Caco-2 (cell line): ENCODE results near the gene PAN2. TPM values are rescaled to one million over a fixed set of nuclear protein-coding genes. Genes with fewer than 3 reads are reported as not detected.

ENCODE experiments used
- BruUV-seq: library from RNA; stranded (reverse); fragments of 400-500 nt; replicated peaks from 2 replicates; lab custom pipeline; 2021; lab: Mats Ljungman, UMichigan
- CTCF ChIA-PET: fragments of 300-600 bp; sonication (Branson Sonifier 250); formaldehyde crosslinking; loops from one replicate; lab custom pipeline; 2022; ENCODE audit warnings: antibody characterized with exemption; lab: Charles Lee
- POLR2A ChIA-PET: fragments of 300-600 bp; sonication (Branson Sonifier 250); formaldehyde crosslinking; loops from one replicate; lab custom pipeline; 2022; ENCODE audit warnings: antibody characterized with exemption; lab: Charles Lee
- DNase-seq, 2 experiments: peaks; one replicate each; pipeline versions ENCODE4 v3.0.0 to v3.0.0-alpha.2; 2020 to 2022
- H3K27me3 ChIP-seq: replicated peaks from 2 replicates; pipeline ENCODE4 v1.6.0; 2011; ENCODE audit warnings: low read length; ENCODE audit not compliant: control insufficient read depth, insufficient read depth
- H3K36me3 ChIP-seq: 2 replicates; pipeline ENCODE4 v1.5.1; 2011; ENCODE audit warnings: low read length; ENCODE audit not compliant: control insufficient read depth, insufficient read depth
- H3K4me1 ChIP-seq: fragments of 250-450 bp; sonication (Bioruptor Pico); 2 replicates; pipeline ENCODE4 v1.5.1; 2020; ENCODE audit warnings: mild to moderate bottlenecking
- H3K4me3 ChIP-seq: 2 replicates; pipeline ENCODE4 v1.5.1; 2011; ENCODE audit warnings: low read depth, mild to moderate bottlenecking, control low read depth, low read length
- H3K9me3 ChIP-seq: fragments of 250-450 bp; sonication (Bioruptor Pico); 2 replicates; pipeline ENCODE4 v1.5.1; 2020; ENCODE audit warnings: mild to moderate bottlenecking, moderate library complexity
- H3K27ac Mint-ChIP-seq: one replicate; pipeline ENCODE4 v1.8.0; 2022; ENCODE audit warnings: mixed read lengths; ENCODE audit not compliant: unreplicated experiment
- H3K27me3 Mint-ChIP-seq: one replicate; pipeline ENCODE4 v1.8.0; 2022; ENCODE audit warnings: mixed read lengths; ENCODE audit not compliant: insufficient read depth, unreplicated experiment
- H3K36me3 Mint-ChIP-seq: one replicate; pipeline ENCODE4 v1.8.0; 2022; ENCODE audit warnings: mild to moderate bottlenecking, mixed read lengths; ENCODE audit not compliant: insufficient read depth, unreplicated experiment
- H3K4me1 Mint-ChIP-seq: one replicate; pipeline ENCODE4 v1.8.0; 2022; ENCODE audit warnings: low read depth, mixed read lengths; ENCODE audit not compliant: unreplicated experiment
- H3K4me3 Mint-ChIP-seq: one replicate; pipeline ENCODE4 v1.8.0; 2022; ENCODE audit warnings: mild to moderate bottlenecking, moderate library complexity, mixed read lengths; ENCODE audit not compliant: unreplicated experiment
- H3K9me3 Mint-ChIP-seq: one replicate; pipeline ENCODE4 v1.8.0; 2022; ENCODE audit warnings: mixed read lengths; ENCODE audit not compliant: unreplicated experiment
- intact Hi-C: fragments of 100-400 bp; cut with micrococcal nuclease; formaldehyde crosslinking; loops from one replicate; pipeline ENCODE4 v1.10.0; 2022; ENCODE audit not compliant: unreplicated experiment
- total RNA-seq: library from RNA; stranded (reverse); gene quantifications from 2 replicates; pipeline ENCODE4 v1.2.3, GENCODE V29; 2022
- TF ChIP-seq, protein P1 (sequence below), 2 experiments: fragments of 200-600 bp in 1 of 2; IDR thresholded peaks; 1 replicate in 1 of 2; 2 replicates in 1 of 2; pipeline versions ENCODE4 v1.5.1 to v1.8.0; 2011 to 2022; ENCODE audit warnings: antibody characterized with exemption in 1 of 2, control low read depth in 1 of 2, inconsistent platforms in 1 of 2, low read depth in 1 of 2, low read length in 1 of 2, mild to moderate bottlenecking in 1 of 2, moderate library complexity in 1 of 2; ENCODE audit not compliant: insufficient read depth in 1 of 2, severe bottlenecking in 1 of 2, unreplicated experiment in 1 of 2

Gene PAN2
- total RNA-seq, 1 experiment from 2014 or later, result 30.0 TPM

DNA sequence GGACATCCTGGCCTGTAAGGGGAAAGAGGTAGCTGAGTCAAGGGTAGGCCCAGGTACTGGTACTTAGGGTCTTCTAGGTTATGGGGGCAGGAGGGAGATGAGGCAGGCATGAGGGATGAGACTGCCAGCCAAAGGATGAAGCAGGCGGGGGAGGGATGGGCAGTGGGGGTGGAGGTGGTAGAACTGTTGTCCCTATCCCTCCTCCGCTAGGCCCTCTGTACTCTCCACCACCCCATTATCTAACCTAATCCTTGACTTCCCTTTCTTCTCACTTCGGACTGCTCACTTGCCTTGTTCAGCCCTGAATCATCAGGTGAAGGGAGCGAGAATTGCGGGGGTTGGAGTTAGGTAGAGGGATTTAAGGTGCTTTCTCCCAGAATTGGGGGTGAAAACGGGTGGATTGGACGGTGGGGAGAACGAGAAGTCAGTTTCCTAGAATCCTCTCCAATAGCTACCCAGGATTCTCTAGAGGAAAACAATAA is 562 bp downstream of the PAN2 start:
- intact Hi-C loops, result loop anchor here (1.0 to 5.0 kb wide), 2 partner anchors 17 to 114 kb away; partner anchors contain the start of gene TIMELESS
- DNase-seq, result no peak
- Histone ChIP-seq H3K4me3 (peak overlapping the region; percentile 63), H3K36me3 (no peaks in the 10 kb centered on the region), H3K27me3 (no peaks in the 10 kb centered on the region), H3K9me3 (no peaks in the 10 kb centered on the region), H3K4me1 (peaks cover 23% of the 10 kb centered on the region)
- Mint-ChIP-seq H3K4me1 (peaks cover 8% of the 10 kb centered on the region), H3K36me3 (peaks cover 13% of the 10 kb centered on the region), H3K27ac (peak overlapping the region; percentile 99), H3K4me3 (peak overlapping the region; percentile 98), H3K9me3 (no peaks in the 10 kb centered on the region), H3K27me3 (no peaks in the 10 kb centered on the region)
- CTCF ChIA-PET, result interaction anchor here (0.5 to 1.2 kb wide), 4 partner anchors 17 to 165 kb away, joined by 3 to 6 read pairs (median 4); partner anchors contain the start of genes CNPY2 and STAT2
- POLR2A ChIA-PET, result interaction anchor here (0.5 to 1.3 kb wide), 4 partner anchors 20 to 131 kb away, joined by 3 to 9 read pairs (median 3); partner anchors contain the start of genes STAT2 and TIMELESS
- TF ChIP-seq, protein P1, sequence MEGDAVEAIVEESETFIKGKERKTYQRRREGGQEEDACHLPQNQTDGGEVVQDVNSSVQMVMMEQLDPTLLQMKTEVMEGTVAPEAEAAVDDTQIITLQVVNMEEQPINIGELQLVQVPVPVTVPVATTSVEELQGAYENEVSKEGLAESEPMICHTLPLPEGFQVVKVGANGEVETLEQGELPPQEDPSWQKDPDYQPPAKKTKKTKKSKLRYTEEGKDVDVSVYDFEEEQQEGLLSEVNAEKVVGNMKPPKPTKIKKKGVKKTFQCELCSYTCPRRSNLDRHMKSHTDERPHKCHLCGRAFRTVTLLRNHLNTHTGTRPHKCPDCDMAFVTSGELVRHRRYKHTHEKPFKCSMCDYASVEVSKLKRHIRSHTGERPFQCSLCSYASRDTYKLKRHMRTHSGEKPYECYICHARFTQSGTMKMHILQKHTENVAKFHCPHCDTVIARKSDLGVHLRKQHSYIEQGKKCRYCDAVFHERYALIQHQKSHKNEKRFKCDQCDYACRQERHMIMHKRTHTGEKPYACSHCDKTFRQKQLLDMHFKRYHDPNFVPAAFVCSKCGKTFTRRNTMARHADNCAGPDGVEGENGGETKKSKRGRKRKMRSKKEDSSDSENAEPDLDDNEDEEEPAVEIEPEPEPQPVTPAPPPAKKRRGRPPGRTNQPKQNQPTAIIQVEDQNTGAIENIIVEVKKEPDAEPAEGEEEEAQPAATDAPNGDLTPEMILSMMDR (IDR thresholded peaks at IDR 0.05; ENCODE audit: insufficient read depth in 1 of 2, low read depth in 1 of 2, low read length in 1 of 2, severe bottlenecking in 1 of 2, unreplicated experiment in 1 of 2), result no peak
- TSS peak; percentile 76 for BruUV-seq

- Mint-ChIP-seq H3K27me3 (no peaks in the 10 kb centered on the region), H3K27ac (peak overlapping the region; percentile 99)
These were observed 1.1 kb downstream of the PAN2 start for GRCh38 chr12:56332512-56333196.

More at GRCh38 chr12:56332512-56333196, 1.1 kb downstream of the PAN2 start:
- no peaks in the 10 kb centered on the region for H3K36me3 ChIP-seq
- no peaks in the 10 kb centered on the region for H3K9me3 ChIP-seq
- POLR2A ChIA-PET, result interaction anchor here (0.5 to 1.3 kb wide), 4 partner anchors 21 to 132 kb away, joined by 3 to 9 read pairs (median 3); partner anchors contain the start of genes STAT2 and TIMELESS
- peaks cover 13% of the 10 kb centered on the region for H3K36me3 Mint-ChIP-seq
- CTCF ChIA-PET, result interaction anchor here (0.5 to 1.1 kb wide), 2 partner anchors 17 to 165 kb away, joined by 3 to 4 read pairs; partner anchors contain the start of gene CNPY2
- no peak for DNase-seq
- no peaks in the 10 kb centered on the region for H3K27me3 ChIP-seq
- TF ChIP-seq, protein P1 (IDR thresholded peaks at IDR 0.05; ENCODE audit: insufficient read depth in 1 of 2, low read depth in 1 of 2, low read length in 1 of 2, severe bottlenecking in 1 of 2, unreplicated experiment in 1 of 2), result no peak
- no peaks in the 10 kb centered on the region for H3K9me3 Mint-ChIP-seq
- H3K4me1 Mint-ChIP-seq, result peaks cover 8% of the 10 kb centered on the region
- no TSS peak for BruUV-seq
- intact Hi-C loops, result loop anchor here (1.0 to 5.0 kb wide), 2 partner anchors 16 to 115 kb away; partner anchors contain the start of gene TIMELESS
- peak overlapping the region; percentile 98 for H3K4me3 Mint-ChIP-seq
- peak overlapping the region; percentile 63 for H3K4me3 ChIP-seq
- peaks cover 23% of the 10 kb centered on the region for H3K4me1 ChIP-seq
